GM19468 (cell line): ENCODE results near the gene CYP4F3.
"Not testable (repeated sequence)": the region's sequence is repeated elsewhere in the genome, so short reads cannot be mapped to it uniquely, and the experiment has no call there.

Experiments used
- ATAC-seq: cut with Tn5 transposase; IDR thresholded peaks from one replicate; pipeline ENCODE4 v1.9.1; 2021; ENCODE audit warnings: mild to moderate bottlenecking, moderate library complexity, moderate number of reproducible peaks; ENCODE audit not compliant: unreplicated experiment; ENCODE audit errors: extremely low read depth

CYP4F3 gene

DNA sequence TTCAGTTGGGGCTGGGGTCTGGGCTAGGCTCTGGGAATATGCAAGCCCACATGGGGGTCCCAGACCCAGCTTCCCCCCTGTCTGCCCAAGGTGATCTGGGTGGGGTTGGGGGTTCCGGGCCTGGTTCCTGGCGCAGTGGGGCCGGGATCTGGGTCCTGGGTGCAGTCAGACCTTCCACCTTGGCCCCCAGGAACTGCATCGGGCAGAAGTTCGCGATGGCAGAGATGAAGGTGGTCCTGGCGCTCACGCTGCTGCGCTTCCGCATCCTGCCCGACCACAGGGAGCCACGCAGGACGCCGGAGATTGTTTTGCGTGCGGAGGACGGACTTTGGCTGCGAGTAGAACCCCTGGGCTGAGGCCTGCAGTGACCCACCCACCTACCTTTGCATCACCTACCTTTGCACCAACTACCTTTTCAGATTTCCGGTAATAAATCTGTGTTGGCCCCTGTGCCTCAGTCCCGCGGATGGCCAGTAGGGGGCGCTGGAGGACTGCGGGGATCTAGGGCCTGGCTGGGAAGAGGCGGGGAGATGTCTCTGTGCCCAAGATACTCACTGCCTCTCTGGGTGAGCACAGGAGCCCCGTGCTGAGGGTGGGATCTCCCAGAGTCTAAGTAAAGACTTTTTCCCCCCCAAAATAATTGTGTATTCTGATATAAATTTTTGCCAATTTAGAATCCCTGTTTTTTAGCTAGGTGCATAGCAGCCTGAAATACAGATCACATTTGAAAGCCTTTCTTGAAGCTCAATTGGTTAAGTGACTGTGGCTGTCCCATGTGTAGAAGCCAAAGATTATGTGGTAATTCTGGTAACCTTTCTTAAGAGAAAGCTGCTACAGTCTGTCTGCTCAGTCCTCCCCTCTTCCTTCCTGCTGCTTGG is 11.5 kb upstream of the CYP4F3 start:
- no peak for ATAC-seq

DNA sequence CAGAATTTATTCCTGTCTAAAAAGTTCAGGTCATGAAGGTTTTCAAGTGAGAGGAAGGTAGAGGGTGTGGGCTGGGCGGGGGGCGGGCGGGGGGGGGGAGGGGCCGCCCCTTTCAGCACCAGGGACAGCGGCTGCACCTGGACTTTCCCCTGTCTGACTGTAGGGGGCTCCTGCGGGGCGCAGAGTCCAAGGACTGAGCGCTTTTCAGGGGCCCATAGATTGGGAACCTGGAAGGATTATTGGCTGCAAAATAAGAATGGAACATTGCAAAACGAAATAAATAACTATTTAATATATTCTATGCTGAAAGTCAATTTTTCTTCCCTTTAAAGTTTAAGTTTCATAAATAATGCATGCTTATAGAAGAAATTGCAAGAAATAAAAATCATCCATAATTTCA is 8.9 kb upstream of the CYP4F3 start:
- no peak for ATAC-seq

DNA sequence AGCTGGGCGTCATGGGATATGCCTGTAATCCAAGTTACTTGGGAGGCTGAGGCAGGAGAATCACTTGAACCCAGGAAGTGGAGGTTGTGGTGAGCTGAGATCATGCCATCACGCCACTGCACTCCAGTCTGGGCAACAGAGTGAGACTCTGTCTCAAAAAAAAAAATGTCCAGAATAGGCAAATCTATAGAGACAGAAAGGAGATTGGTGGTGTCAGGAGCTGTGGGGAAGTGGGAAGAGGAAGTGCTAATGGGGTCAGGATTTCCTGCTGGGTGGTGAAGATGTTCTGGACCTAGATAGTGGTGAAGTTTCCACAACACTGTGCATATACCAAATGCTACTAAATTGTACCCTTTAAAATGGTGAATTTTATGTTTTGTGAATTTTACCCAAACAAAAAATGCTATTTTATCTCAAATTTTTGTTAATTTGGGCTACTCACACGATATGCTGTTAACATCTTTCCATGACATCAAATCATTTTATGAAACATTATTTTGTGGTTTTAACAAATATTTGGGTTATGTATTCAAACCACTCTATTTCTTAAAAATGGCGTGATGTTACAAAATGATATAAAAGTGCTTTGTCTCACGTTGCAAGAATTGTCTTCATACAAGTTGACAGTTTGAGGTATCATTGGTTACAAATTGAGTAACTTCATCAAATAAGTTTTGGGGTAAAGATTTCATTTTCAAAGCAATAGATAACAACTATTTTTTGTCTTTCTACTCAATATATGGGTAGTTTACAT is 7.4 kb upstream of the CYP4F3 start:
- ATAC-seq = no peak

DNA sequence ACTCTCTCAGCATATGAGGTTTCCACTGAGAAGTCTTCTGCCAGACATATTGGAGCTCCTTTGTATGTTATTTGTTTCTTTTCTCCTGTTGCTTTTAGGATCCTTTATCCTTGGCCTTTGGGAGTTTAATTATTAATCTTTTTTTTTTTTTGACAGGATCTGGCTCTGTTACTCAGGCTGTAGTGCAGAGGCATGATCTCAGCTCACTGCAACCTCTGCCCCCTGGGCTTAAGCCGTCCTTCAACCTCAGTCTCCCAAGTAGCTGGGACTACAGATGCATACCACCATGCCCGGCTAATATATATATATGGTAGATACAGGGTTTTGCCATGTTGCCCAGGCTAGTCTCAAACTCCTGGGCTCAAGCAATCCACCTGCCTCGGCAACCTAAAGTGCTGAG is 6.6 kb upstream of the CYP4F3 start:
- ATAC-seq = no peak

DNA sequence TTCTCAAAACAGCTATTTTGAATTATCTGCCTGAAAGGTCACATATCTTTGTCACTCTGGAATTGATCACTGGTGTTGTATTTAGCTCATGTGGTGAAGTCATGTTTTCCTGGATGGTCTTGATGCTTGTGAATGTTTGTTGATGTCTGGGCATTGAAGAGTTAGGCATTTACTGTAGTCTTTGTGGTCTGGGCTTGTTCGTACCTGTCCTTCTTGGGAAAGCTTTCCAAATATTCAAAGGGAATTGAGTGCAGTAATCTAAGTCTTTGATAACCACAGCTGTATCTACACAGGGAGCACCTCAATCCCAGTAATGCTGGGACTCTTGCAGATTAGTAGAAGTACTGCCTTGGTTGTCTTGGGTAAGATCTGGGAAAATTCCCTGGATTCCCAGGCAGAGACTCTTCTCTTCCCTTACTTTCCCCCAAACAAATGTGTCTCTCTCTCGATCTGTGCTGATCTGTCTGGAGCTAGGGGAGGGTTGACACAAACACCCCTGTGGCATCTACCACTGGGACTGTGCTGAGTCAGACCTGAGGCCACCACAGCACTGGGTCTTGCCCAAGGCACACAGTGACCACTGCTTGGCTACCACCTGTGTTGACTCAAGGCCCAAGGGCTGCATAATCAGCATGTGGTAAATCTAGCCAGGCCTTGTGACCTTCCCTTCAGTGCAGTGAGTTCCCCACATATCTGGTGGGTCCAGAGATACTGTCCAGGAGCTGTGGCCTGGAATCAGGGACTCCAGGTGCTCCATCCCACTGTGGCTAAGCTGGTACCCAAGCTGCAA is 5.5 kb upstream of the CYP4F3 start:
- no peak for ATAC-seq

DNA sequence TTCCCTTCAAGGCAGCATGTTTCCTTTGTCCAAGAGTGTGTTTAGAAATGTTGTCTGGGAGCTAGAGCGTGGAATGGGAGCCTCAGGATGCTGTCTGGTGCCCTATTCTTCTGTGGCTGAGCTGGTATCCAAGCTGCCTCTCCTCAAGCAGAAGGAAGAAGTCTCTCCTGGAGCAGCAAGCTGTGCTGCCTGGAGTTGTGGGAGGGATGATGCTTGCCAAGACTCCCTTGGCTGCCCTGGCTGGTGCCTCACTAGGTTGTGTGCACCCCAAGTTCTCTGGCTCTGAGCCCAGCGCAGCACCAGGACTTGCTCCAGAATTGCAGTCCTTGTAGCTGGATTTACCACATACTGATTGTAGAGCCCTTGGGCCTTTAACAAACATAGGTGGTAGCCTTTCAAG is 4.7 kb upstream of the CYP4F3 start:
- ATAC-seq = no peak

DNA sequence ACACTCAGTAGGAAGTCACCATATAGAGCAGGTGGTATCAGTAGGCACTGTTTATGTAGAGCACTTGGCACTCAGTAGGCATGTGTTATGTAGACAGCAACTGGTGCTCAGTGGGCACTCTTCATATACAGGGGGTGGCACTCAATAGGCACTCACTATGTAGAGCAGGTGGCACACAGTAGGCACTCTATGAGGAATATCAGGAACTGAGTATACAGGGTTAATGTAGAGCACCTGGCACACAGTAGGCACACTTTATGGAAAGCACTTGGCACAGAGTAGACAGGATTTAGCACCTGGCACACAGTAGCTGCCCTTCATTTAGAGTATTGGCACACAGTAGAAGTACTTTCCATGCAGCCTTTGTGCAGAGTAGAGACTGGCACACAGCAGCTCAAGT is 1.1 kb upstream of the CYP4F3 start:
- no peak for ATAC-seq

DNA sequence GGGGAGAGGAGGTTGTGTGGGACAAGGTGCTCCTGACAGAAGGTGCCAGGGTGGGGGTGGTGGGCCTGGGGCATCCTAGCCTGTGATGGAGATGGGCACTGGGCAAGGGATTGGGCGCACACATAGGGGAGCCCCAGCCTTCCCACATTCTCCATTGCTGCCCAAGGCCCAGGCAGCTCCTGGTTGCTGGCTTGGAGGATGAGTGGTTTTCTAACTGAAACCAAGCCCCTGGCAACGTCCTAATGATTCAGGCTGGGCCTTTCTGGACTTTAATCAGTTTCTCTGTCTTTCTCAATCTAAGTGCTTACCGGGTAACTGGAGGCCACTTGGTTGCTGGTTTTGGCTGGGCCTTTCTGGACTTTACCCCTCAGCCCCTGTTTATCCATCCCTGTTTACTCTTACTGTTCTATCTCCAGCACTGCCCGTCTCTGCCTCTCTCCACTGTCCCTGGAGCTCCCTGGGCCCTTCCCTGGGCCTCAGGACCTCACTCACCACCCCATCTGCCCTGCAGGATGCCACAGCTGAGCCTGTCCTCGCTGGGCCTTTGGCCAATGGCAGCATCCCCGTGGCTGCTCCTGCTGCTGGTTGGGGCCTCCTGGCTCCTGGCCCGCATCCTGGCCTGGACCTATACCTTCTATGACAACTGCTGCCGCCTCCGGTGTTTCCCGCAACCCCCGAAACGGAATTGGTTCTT is 354 bp downstream of the CYP4F3 start:
- ATAC-seq = no peak

DNA sequence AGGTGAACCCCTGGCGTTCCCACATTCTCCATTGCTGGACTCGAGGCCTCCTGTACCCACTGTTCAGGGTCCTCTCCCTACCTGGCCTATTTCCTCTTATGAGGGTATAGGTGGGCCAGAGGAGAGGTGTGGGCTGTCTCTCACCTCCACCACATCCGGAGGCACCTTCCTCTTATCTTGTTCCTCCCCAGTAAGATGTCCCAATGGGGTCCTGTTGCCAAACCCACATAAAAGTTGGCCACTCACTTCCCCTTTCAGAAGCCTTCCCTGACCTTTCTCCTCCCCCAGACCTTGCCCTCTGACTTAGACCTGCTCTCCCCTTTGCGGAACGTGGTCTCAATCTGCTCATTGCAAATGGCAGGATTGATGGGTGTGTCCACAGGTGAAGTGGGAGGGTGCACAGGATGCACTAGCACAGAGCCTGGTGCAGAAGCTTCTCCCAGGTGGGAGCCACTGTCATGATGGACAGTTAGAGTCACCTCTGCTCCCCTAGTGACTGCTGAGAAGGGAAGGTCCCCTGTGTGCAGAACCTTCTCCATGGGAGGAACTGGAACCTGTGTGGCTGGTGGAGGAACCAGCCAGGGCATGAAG is 1.3 kb downstream of the CYP4F3 start:
- ATAC-seq = no peak

DNA sequence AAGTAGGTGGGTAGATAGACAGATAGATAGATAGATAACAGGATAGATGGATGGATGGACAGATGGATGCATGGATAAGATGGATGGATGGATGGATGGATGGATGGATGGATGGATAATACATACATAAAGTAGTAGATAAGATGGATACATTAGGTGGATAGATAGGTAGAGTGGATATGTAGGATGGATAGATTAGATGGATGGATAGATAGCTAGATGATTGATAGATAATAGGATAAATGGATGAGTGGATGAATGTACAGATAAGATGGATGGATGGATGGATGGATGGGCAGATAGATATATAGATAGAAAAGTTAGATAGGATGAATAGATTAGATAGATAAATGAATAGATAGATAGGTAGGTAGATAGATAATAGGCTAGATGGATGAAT is 2.1 kb downstream of the CYP4F3 start:
- no peak for ATAC-seq

DNA sequence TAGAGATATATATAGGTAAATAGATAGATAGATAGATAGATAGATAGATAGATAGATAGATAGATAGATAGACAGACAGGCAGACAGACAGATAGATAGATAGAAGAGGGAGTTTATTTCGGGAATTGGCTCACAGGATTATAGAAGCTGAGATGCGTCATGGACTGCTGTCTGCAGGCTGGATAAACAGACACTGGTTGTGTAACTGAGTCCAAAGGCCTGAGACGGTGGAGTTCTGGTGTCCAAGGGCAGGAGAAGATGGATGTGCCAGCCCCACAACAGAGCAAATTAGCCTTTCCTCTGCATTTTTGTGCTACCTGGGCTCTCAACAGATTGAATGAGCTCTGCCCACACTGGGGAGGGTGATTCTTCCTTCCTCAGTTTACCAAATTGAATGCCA is 2.7 kb downstream of the CYP4F3 start:
- no peak for ATAC-seq

DNA sequence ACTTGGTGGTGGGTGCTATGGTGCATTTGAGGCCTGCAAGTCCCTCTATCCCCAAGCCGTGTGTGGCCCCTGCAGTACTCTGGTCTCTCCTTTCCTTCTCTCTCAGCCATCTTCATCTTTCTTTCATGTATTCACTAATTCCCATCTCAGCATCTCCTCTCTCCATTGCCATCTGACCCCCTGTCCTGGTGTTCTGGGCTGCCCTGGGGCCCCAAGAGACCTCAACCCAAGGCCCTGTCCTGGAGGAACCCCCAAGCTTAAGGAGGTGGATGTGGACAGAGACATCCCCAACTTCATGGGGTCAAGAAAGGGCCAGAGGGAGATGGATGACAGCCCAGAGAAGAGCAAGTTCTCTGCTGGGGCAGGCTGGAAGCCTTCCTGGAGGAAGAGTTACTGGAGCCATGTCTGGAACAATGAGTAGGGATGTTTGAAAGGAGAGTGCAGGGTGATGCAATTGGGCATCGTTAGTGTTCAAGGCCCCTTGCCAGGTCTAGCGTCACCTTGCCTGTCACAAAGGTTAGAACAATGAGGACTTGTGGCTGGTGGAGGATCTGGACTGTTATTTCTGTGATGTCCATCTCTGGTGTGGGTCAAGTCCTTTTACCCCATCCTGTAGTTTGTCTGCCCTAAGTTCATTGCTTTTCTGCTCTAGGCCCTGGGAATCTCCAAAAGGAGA is 3.5 kb downstream of the CYP4F3 start:
- no peak for ATAC-seq

DNA sequence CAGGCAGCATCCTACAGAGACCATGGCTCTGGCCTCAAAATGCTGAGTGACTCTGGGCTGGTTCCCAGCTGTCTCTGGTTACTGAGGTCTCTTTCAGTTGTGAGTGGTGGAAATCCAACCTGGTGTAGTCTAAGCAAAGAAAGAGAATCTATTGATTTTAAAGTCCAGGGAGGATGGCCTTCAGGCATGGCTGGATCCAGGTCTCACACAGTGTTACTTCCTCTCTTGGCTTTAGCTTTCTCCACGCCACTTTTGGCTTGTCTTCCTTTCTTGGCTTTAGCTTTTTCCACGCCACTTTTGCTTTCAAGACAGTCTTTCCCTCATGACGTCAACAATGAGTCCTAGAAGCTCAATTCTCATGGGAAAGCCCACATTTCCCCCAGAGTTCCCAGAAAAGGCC is 4.1 kb downstream of the CYP4F3 start:
- no peak for ATAC-seq

DNA sequence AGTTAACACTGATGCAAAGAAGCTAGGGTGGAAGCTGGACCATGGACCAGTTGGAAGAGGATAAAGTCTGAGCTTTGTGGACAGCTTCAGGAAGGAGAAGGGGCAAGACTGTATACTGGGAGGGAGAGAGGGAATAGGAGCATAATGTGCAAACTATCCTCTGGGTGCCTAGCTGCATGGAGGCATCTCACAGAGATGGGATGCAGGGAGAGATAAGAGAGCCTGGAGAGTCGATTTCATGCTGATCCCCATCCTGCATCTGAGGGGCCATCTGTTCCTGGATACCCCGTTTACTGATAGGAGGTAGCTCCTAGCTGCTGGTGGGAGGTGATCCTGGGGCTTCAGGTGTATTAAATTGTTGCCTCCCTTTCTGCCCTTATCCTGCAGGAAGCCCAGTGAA is 8.8 kb downstream of the CYP4F3 start:
- no peak for ATAC-seq

DNA sequence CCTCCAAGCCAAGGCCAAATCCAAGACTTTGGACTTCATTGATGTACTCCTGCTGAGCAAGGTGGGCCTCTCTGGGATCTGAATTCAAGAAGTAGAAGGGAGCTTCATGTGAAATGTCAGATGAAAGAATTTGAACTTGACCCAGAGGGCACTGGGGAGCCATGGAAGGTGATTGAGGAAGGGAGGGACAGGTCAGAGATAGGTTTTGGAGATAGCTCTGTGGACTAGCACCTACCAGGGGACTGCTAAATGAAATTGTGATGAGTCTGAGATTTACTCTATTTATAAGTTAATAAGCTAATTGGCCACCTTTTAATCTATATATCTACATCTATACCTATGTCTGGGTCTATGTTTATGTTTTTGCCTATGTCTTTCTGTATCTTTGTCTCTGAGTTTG is 9.4 kb downstream of the CYP4F3 start:
- not testable (repeated sequence) for ATAC-seq

DNA sequence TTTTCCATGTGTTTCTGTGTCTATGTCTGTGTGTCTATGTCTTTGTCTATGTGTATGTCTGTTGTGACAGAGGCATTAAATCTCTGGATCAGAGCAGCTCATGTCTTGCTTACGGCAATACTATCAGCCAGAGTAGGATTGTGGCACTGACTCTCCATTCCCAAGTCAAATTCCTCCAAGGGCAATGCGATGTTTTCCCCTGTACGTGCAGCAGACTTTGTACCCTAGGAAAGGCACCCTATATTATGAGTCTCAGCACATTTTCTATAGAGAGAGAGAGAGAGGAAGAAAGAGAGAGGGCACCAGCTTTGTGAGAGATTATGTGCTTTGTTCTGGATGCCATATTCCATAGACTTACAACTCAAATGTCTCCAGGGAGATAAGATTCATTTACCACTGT is 11.1 kb downstream of the CYP4F3 start:
- ATAC-seq = no peak

DNA sequence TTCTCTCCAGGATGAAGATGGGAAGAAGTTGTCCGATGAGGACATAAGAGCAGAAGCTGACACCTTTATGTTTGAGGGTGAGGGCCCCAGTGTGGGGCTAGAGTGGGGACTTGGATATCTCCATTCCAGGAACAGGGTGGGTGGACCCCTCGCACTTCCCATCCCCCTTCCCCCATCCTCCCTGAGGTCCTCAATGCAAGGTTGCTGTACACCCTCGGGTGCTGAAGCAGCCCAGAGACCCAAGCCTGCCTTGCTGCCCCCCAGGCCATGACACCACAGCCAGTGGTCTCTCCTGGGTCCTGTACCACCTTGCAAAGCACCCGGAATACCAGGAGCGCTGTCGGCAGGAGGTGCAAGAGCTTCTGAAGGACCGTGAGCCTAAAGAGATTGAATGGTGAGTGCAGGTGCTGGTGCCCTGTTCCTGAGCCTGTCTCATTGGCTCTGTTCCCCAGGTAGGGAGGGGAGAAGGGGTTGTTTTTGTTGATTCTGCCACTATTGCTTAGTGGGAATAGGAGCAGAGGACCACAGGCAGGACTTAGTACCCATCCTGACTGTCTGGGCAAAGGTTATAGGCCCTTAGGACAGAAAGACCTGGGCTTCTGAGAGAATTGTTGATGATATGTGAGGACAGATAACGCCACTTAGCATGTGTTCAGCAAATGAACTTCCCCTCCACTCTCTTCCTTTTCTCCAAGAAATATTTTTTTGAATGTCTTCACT is 12.0 kb downstream of the CYP4F3 start:
- ATAC-seq = no peak

DNA sequence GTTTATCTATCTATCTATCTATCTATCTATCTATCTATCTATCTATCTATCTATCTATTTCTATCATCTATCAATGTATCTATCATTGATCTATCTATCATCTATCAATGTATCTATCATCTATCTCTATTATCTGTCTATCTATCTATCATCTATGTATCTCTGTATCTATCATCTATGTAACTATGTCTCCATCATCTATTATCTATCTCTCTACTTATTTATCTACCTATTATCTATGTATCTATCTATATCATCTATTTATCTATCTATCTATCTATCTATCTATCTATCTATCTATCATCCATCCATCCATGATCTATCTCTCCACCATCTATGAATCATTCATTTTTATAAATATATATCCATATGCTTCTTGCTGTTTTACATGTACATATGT is 15.8 kb downstream of the CYP4F3 start:
- no peak for ATAC-seq

DNA sequence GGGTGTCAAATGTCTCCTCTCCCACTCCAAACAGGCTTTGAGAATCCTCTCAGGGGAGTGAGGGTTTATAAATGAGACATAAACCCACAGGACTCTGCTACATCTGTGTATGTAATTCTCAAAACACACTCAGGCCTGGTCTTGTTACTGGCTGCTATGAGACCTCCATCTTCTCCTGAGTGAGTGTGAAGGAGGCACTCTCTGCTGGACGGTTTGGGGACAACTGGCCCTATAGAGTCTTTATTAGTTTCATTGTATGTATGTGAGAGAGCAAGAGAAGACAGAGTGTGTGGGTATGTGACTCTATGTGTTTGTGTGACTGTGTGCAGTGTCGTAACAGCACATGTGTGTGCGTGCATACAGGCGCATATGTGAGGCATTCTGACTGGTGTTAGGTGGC is 22.6 kb downstream of the CYP4F3 start:
- ATAC-seq = no peak
